Activated CD4-positive, alpha-beta T cell treated with anti-CD3 and anti-CD28 coated beads, Interleukin-10, Interleukin-2, amounts not matched to agents 100 ng/mL and 50 ng/mL, durations not matched to agents 16 hours and 8 hours (primary cell): Measurements from ENCODE around the gene IL22RA1.
A peak's percentile ranks its signal among the peaks of the same experiment; 100 is the strongest.

Experiments used
- DNase-seq: peaks from one replicate; pipeline ENCODE4 v3.0.0-alpha.2; 2020

The IL22RA1 gene

GRCh38 chr1:24111996-24112779 is 30.8 kb downstream of the IL22RA1 start, which contains the start of gene MYOM3:
MYOM3 (minus strand) TSS chr1:24112135; CDS start chr1:24108636, 3,499 bp downstream.
- peak; percentile 56 for DNase-seq

- DNase-seq, result no peak
Measured at GRCh38 chr1:24111262-24111995, 31.5 kb downstream of the IL22RA1 start.

DNA sequence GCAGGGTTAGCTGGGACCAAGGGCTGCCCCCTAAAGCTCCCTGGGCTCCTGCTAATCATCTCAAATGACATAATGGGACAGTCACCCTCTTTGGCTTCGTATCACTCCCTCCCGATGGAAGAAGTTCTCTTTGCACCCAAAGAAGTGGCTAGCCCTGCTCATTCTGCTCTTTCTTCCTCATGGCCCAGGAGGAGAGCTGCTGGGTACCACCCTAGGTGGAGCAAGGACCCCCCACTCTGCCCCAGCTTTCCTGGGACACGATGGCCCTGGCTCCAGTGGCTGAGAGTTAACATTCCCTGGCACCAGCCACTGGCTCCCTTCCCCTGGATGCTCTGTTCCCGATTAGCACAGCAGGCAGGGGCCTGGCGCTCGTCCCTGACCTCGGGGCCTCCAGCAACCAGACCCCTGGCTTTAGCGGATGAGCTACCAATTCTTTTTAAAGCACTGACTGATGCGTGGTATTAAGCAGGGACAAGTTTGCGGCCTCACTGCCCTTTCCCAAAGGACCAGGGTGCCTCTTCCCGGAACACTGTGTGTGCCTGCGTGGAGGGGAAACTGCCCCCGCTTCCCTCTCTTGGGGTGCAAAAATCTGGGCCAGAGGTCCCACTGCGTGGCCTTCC is 32.2 kb downstream of the IL22RA1 start:
- DNase-seq, result no peak

DNA sequence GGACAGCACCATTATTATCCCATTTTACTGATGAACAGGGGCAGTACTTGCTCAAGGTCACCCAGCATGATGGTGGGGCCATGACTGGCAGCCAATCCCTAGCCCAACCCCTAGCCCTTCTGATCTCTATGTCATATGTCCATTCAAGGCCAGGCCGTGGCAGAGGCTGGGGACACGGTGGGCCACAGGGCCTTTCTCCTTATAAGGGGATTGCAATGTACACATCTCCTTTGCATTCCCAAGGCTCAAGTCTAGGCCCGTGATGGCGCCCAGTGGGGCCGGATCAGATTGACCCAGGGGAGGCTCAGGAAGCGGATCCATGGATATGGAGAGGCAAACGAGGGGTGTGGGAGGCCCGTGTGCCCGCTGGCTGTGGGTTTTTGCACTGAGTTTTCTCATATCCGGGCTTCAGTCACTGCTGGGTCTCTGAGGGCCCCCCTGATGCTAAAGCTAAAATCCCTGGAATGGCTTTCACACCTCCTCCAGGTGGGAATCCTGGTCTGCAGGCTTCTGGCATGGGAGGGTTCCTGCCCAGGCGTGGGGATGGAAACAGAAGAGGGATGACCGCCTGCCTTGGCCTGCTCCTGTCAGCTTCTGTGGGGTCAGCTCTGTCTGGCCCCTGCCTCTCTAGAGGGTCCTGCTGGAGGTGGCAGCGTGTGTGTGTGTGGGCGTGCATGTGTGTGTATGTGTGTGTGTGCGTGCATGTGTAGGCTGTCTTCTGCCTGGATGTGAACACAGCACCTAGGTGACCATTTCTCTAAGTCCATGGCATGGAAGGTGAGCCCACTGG is 33.1 kb downstream of the IL22RA1 start:
- DNase-seq, result no peak

GRCh38 chr1:24109166-24109483 is 33.8 kb downstream of the IL22RA1 start:
- no peak for DNase-seq

DNA sequence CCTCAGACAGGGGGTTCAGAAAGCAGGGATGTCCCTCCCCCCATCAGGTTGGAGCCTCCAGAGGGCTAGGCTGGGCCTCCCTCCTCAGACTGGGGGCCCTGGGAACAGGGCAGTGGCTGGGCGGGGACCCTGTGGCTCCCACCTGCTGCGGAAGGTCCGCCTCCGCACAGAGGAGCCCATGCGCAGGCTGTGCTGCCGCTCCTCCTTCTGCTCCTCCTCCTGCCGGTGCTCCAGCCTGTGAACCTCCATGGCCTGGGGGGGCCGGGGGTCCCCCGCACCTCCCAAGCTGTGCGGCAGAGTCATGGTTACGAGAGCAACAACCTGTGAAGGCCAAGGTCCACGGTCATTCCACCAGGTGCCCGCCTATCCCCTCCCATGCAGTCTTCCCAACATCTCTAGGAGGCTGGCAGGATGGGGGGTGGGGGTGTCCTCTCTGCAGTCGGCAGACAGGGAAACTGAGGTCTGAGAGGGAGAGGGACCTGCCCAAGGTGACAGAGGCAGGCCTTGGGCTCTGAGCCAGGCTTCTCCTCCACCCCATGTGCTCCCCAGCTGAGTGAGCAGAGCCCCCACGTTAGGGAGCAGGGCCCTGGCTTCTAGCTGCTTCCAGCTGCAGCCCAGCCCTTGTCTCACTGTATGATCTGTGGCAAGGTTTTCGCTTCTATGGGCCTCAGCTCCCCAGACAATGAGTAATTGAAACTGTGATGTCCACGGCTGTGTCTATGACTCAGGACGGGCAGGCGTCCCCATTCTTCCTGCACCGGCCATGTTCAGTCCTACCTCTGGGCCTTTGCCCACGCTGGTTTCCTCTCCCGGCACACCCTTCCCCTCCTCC is 34.4 kb downstream of the IL22RA1 start:
- DNase-seq, result peak; percentile 8

DNA sequence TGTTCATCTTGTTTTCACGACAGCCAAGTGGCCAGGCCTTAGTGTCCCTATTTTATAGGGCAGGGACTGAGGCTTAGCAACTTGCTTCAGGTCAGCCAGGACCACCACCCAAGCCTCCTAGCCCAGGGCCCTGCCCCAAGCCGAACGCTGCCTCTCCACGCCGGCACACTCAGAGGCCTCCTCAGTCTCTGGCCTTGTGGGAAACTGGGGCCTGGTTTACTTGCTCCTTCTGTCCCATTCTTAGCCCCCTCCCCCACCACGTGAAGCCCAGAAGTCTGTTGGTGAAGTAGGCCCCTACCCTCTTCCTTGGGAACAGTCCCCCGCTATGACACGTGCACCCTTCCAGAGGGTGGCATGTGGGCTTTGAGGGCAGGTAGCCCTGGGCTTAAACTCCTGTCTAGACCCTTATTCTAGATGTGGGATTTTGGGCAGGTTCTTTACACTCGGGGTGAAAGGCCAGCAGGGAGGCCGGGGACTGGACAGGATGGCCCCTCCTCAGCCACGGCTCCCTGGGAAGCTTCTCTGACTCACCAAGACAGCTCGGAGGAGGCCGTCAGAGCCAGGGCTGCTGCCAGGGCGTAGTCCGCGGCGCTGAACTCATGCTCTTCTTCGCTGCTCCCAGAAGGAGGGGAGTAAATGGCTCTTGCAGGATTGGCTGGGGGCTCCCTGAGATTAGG is 35.3 kb downstream of the IL22RA1 start:
- no peak for DNase-seq

GRCh38 chr1:24105368-24106160 is 37.4 kb downstream of the IL22RA1 start:
- no peak for DNase-seq

GRCh38 chr1:24104854-24105253 is 38.1 kb downstream of the IL22RA1 start:
- DNase-seq, result no peak

- no peak for DNase-seq
Measured at GRCh38 chr1:24103879-24104278, 39.1 kb downstream of the IL22RA1 start.

GRCh38 chr1:24103408-24103807 is 39.5 kb downstream of the IL22RA1 start:
- DNase-seq, result no peak

- no peak for DNase-seq
Measured at GRCh38 chr1:24102961-24103360, 40.0 kb downstream of the IL22RA1 start.

- DNase-seq, result no peak
Measured at GRCh38 chr1:24101796-24102586, 40.9 kb downstream of the IL22RA1 start.

GRCh38 chr1:24100945-24101737 is 41.8 kb downstream of the IL22RA1 start:
- no peak for DNase-seq

DNA sequence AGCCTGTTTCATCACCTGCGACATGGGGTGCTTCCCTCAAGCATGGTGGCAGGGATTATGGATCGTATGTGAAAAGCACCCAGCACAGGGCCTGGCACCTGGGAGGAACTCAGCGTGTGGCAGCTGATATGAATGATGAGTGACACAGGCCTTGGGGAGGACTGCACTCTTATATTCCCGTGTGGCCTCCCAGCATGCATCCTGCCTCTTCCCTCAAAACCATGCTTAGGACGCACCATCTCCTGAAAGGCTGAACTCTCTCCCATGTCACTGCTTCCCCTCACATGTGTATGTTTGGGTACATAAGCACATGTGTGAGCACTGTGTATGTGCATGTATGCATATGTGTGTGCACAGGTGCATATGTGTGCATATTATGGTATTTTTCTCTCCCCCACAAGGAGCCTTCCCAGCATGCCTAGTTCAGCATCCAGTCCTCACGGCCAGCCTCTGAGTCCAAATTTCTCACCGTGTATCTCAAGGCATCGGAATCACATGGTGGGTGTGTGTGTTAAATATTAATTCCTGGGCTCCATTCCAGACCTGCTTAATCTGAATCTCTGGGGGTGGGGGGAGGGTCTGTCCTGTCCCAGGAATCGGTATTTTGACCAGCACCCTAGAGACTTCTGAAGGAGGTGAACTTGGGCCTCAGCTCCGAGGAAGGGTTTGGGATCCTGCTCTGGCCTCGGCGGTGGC is 43.8 kb downstream of the IL22RA1 start:
- DNase-seq, result no peak

DNA sequence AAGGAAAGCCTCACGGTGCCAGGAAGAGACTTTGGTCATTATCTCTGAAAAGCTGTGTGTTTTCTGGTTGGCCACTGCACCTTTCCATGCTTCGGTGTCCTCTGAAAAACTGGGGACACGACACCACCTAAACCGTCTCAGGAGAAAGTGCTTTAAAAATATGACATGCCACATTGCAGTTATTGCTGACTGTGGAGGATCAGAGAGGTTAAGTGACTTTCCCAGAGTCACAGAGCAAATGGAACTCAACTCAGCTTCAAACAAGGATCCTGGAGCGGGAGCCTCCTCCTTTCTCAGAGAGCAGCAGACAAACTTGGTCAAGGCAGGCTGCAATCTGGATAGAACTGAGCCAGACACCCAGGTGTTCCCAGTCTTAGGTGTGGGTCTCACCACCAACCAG is 44.8 kb downstream of the IL22RA1 start:
- DNase-seq, result no peak

GRCh38 chr1:24097663-24098062 is 45.3 kb downstream of the IL22RA1 start:
- DNase-seq, result no peak

- DNase-seq, result no peak
Measured at GRCh38 chr1:24096739-24097103, 46.2 kb downstream of the IL22RA1 start.
